ENCODE measurements around the gene LY86. TPM values are rescaled to one million over a fixed set of nuclear protein-coding genes. Genes with fewer than 3 reads are reported as not detected.
"Not testable (repeated sequence)": the region's sequence is repeated elsewhere in the genome, so short reads cannot be mapped to it uniquely, and the experiment has no call there.

LY86 gene
- total RNA-seq, 4 donors from 2014 or later, result 1.2 to 2.8 TPM; not detected in 2

DNA sequence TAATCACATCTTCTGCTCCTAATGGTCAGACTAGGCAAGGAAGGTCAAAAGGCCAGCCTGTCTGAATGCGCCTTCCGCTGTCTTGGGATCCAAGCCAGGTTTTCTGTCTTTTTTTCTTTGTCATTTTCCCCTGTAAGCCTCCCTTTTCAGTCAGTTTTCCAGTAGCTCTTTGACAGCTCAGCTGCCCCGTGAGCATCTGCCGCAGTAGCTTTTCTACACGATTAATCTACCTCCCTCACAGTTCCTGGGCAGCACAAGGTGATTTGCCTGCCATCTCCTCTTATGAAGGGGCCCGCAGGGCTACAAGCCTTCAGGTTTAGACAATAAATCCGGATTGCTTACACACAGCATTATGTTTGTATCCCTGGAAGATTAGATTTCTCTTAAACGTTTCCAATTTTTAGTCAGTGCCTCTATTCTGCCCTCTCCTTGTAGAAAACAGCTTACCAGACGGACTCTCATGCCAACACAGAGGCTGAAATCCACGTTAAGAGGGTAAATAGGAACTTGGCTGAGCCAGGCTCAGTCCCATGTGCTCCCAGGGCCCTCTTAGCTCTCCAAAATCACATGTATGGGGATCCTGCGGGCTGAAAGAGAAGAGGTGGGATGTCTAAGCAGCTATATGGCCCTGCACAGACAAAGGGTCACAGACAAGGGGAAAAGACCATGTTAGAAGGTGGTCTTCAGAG lies 77.2 kb downstream of the LY86 start:
- H3K9me3 ChIP-seq, result no peaks in the 10 kb centered on the region
- H3K27ac ChIP-seq, result no peak overlapping the region
- H3K27me3 ChIP-seq, result no peaks in the 10 kb centered on the region
- no peak for DNase-seq
- TF ChIP-seq, protein P1, sequence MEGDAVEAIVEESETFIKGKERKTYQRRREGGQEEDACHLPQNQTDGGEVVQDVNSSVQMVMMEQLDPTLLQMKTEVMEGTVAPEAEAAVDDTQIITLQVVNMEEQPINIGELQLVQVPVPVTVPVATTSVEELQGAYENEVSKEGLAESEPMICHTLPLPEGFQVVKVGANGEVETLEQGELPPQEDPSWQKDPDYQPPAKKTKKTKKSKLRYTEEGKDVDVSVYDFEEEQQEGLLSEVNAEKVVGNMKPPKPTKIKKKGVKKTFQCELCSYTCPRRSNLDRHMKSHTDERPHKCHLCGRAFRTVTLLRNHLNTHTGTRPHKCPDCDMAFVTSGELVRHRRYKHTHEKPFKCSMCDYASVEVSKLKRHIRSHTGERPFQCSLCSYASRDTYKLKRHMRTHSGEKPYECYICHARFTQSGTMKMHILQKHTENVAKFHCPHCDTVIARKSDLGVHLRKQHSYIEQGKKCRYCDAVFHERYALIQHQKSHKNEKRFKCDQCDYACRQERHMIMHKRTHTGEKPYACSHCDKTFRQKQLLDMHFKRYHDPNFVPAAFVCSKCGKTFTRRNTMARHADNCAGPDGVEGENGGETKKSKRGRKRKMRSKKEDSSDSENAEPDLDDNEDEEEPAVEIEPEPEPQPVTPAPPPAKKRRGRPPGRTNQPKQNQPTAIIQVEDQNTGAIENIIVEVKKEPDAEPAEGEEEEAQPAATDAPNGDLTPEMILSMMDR (IDR thresholded peaks at IDR 0.05), result no peak
- no peak for TF ChIP-seq POLR2A (IDR thresholded peaks at IDR 0.05)
- 60 to 74% methylated on average over 11 of the region's 11 CpGs for WGBS, 2 donors
- H3K36me3 ChIP-seq, result no peaks in the 10 kb centered on the region
- H3K4me1 ChIP-seq, result peaks cover 0 to 4% of the 10 kb centered on the region in 2 donors
- H3K4me3 ChIP-seq (replicated peaks in 1 of 3), result no peak overlapping the region
- intact Hi-C loops (cut with DNase I), result no loop called here

DNA sequence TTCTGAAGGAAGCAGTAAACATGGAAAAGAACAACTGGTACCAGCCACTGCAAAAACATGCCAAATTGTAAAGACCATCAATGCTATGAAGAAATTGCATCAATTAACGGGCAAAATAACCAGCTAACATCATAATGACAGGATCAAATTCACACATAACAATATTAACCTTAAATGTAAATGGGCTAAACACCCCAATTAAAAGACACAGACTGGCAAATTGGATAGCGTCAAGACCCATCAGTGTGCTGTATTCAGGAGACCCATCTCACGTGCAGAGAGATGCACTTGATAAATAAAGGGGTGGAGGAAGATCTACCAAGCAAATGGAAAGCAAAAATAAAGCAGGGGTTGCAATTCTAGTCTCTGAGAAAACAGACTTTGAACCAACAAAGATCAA lies 81.6 kb downstream of the LY86 start:
- H3K27me3 ChIP-seq; intact Hi-C loops (cut with DNase I): not testable (repeated sequence)
- 93 to 96% methylated on average over 3 of the region's 3 CpGs for WGBS, 2 donors

DNA sequence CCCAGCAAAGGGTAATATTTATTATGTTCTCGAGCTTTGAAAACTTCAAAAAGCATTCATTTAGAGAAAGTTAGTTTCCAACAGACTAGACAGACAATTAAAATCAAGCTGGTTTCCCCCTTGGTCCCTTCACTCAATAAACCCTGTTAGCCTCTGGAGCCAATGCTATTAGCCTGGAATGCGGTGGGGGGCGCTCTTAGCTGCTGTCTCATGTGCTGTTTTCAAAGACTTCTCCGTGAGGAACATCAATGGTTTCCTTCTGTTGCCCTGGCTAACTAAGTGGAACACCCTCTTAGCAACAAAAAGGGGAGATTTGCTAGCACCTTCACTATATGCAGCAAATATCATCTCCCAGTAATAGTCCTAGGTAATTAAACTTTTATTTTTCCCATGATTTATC lies 86.4 kb downstream of the LY86 start:
- intact Hi-C loops (cut with DNase I), result no loop called here

More for the DNA sequence above, 81.6 kb downstream of the LY86 start:
- not testable (repeated sequence) for H3K4me1 ChIP-seq; H3K36me3 ChIP-seq; DNase-seq; H3K27ac ChIP-seq; H3K4me3 ChIP-seq (replicated peaks in 1 of 3); H3K9me3 ChIP-seq

DNA sequence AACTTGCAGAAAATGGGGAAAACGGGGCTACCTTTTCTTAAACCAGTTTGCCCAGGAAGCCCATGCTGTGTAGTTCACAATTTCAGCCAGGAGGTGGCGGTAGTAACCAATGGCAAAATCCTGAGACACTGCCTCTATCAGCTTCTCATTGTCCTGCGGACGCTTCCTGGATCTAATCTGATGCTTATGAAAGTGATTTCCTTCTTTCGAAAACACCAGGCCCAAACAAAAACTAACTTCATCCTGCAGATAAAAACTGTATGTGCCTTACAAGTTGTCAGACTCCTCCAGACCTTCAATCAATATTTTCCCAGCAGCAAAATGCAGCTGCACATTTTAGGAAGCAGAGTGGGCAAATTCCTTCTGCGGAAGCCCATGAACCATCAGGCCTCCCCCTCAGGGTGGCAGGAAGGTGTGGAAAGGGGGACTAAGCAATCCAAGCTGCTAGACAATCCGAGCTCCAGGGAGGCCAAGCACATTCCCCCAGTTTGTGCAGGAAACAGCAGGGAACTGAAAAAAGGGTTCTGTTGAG lies 88.5 kb downstream of the LY86 start:
- H3K9me3 ChIP-seq, result no peaks in the 10 kb centered on the region
- WGBS, 2 donors, result 19 to 30% methylated on average over 7 of the region's 7 CpGs
- peak; percentile 76 to 78 for DNase-seq
- no peaks in the 10 kb centered on the region for H3K36me3 ChIP-seq
- TF ChIP-seq, protein P1 (IDR thresholded peaks at IDR 0.05), result peak; percentile 92 to 99 (median 96)
- TF ChIP-seq POLR2A (IDR thresholded peaks at IDR 0.05), result no peak
- H3K27ac ChIP-seq, result no peak overlapping the region
- H3K4me1 ChIP-seq, result peaks cover 3 to 19% of the 10 kb centered on the region in 2 donors
- H3K4me3 ChIP-seq (replicated peaks in 1 of 3), result no peak overlapping the region
- intact Hi-C loops (cut with DNase I), result no loop called here
- no peaks in the 10 kb centered on the region for H3K27me3 ChIP-seq

More for the DNA sequence above, 86.4 kb downstream of the LY86 start:
- peaks cover 3 to 18% of the 10 kb centered on the region in 2 donors for H3K4me1 ChIP-seq
- H3K27ac ChIP-seq, result no peak overlapping the region
- H3K36me3 ChIP-seq, result no peaks in the 10 kb centered on the region
- no peaks in the 10 kb centered on the region for H3K9me3 ChIP-seq
- DNase-seq, result no peak
- no peak for TF ChIP-seq POLR2A (IDR thresholded peaks at IDR 0.05)
- TF ChIP-seq, protein P1 (IDR thresholded peaks at IDR 0.05), result peak in 1 of 6 experiments; percentile 10
- H3K4me3 ChIP-seq (replicated peaks in 1 of 3), result no peak overlapping the region
- H3K27me3 ChIP-seq, result no peaks in the 10 kb centered on the region
- 40 to 46% methylated on average over 4 of the region's 4 CpGs for WGBS, 2 donors

DNA sequence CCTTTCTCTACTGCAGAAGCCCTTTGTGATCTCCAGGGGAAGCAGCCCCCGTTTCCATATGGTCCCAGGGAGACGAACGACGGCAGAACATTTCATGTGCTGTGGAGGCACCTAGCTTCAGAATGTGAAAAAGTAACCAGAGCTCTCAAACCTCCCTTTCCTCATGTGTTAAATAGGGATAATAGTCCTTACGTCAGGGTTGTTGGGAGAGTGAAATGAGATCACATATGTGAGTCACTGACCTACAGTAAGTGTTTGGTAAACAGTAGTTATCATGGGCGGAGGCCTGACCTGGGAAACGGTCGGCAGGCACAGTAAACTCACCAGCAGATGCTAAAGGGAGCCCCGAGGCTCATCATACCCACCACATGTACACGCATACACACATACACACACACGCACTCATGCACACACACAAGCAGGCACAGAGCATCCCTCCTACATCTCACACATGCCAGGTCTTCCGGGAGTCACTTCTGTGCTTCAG lies 89.7 kb downstream of the LY86 start:
- H3K4me3 ChIP-seq (replicated peaks in 1 of 3), result no peak overlapping the region
- H3K36me3 ChIP-seq, result no peaks in the 10 kb centered on the region
- H3K27ac ChIP-seq, result no peak overlapping the region
- 91% methylated on average over 12 of the region's 12 CpGs for WGBS, 2 donors
- no peak for TF ChIP-seq POLR2A (IDR thresholded peaks at IDR 0.05)
- TF ChIP-seq, protein P1 (IDR thresholded peaks at IDR 0.05), result no peak
- no peak for DNase-seq
- no peaks in the 10 kb centered on the region for H3K9me3 ChIP-seq
- peaks cover 3 to 23% of the 10 kb centered on the region in 2 donors for H3K4me1 ChIP-seq
- no peaks in the 10 kb centered on the region for H3K27me3 ChIP-seq
- intact Hi-C loops (cut with DNase I), result no loop called here

Data from thyroid gland (tissue), 4 donors.